Fibroblast of skin of abdomen (primary cell): ENCODE data around the gene OR10P1. TPM values are rescaled to one million over a fixed set of nuclear protein-coding genes. Genes with fewer than 3 reads are reported as not detected.
"Not testable (repeated sequence)": the region's sequence is repeated elsewhere in the genome, so short reads cannot be mapped to it uniquely, and the experiment has no call there.

Source experiments
- DNase-seq: peaks from one replicate; pipeline ENCODE4 v3.0.0-alpha.2; 2013
- polyA plus RNA-seq, 2 experiments: library from polyadenylated mRNA; unstranded; fragments of 120-200 nt; gene quantifications; one replicate each; pipeline ENCODE4 v1.2.1, GENCODE V29; 2013; ENCODE audit not compliant: insufficient read length in 2 of 2

OR10P1 gene, protein sequence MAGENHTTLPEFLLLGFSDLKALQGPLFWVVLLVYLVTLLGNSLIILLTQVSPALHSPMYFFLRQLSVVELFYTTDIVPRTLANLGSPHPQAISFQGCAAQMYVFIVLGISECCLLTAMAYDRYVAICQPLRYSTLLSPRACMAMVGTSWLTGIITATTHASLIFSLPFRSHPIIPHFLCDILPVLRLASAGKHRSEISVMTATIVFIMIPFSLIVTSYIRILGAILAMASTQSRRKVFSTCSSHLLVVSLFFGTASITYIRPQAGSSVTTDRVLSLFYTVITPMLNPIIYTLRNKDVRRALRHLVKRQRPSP
- not detected for polyA plus RNA-seq (2013, experiment 1 of 2; ENCODE audit: insufficient read length)
- not detected for polyA plus RNA-seq (2013, experiment 2 of 2; ENCODE audit: insufficient read length)

DNA sequence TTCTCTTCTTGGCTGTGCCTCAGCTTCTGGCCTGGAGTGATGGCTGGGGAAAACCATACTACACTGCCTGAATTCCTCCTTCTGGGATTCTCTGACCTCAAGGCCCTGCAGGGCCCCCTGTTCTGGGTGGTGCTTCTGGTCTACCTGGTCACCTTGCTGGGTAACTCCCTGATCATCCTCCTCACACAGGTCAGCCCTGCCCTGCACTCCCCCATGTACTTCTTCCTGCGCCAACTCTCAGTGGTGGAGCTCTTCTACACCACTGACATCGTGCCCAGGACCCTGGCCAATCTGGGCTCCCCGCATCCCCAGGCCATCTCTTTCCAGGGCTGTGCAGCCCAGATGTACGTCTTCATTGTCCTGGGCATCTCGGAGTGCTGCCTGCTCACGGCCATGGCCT, at the start of gene OR10P1:
Gene OR10P1 (plus strand): TSS at position 40 of the 400 bp plus-strand sequence. CDS start 0 bp downstream, at position 40.
- DNase-seq: no peak

DNA sequence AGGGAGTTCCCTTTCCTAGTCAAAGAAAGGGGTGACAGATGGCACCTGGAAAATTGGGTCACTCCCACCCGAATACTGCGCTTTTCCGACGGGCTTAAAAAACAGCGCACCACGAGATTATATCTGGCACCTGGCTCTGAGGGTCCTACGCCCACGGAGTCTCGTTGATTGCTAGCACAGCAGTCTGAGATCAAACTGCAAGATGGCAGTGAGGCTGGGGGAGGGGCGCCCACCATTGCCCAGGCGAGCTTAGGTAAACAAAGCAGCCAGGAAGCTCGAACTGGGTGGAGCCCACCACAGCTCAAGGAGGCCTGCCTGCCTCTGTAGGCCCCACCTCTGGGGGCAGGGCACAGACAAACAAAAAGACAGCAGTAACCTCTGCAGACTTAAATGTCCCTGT, 46.5 kb upstream of the OR10P1 start:
- DNase-seq: not testable (repeated sequence)

DNA sequence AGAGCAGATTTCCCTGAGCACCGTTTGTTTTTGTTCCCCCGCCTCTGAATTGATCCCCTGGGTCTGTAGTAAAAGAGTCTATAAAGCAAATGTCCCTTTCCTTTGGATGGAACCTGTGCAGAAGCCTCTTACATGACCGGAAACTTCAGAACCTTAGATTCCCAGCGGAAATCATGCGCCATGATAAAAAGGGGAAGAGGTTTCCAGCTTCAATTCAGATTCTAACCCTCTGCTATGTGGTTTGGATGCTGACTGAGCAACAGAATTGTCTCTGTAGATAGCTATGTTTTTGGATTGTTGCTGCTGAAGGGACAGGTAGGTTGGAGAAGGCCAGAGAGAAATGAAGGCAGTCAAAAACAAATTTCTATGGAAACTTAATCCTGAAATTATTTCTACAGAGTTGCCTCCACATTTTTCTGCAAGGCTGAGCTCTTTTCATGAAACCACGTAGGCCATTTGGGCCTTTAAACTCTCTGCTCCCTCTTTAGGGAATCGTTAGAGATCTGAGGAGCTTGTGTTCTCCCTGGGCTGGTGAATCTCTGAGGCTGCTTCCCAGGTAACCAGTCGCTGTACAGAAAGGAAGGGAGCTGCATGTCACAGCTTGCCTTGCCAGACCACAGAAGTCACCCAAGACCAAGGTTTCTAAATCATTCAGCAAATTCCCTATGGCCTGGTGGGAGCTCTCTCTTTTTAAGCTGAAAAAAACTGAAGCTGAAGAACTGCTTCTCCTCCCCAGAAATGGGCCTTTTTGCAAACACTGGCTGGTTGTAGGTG, 28.7 kb upstream of the OR10P1 start:
- no peak for DNase-seq

DNA sequence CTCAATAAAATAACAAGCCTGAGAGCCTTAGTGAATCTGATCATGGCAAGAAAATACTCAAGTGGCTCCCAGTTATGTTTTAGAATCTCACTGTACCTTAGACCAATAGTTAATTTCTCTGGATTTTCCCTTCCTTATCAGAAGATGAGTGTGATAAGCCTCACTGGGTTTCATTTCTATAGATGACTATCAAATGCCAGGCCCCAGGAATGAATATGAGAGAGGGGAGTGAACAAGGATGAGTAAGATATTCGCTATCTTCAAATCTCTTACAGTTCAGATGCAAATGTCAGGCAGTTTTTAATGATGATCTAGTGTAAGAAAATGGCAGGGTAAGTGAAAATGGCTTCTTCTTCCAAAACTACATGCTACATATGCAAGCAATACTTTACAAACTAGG, 26.1 kb upstream of the OR10P1 start:
- no peak for DNase-seq

DNA sequence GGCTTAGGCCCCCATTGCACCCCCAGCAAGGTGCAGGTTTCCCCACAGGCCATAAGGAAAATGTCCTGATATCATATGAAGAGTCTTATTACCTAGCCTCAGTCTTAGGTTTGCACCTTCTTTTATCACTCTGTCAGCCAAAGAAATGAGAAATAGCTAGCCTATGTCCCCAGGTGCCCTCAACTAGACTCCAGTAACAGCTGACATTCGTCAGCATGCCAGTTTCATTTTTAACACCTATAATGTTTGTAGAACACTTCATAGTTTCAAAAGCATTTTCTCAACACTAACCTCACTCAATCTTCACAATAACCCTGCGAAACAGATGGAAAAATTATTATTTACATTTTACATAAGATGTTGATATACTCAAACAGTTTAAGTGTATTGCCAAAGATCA, 24.0 kb upstream of the OR10P1 start:
- no peak for DNase-seq

DNA sequence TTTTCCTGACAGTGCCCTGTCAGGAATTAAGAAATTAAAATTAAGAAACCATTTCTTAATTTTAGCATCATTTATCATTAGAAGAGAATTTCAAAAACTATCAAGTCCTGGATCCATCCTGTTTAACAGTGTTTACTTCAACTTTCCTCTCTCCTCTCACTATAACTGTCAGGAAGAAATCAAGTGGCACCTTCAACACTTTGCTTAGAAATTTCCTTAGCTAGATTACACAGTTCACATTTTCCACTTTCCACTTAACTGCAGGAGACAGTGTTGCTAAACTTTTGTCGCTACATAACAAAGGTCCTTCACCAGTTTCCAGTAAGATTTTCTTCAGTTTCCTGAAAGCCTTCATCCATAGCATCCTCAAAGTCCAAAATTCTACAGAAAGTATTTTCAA, 21.9 kb upstream of the OR10P1 start:
- DNase-seq: no peak

DNA sequence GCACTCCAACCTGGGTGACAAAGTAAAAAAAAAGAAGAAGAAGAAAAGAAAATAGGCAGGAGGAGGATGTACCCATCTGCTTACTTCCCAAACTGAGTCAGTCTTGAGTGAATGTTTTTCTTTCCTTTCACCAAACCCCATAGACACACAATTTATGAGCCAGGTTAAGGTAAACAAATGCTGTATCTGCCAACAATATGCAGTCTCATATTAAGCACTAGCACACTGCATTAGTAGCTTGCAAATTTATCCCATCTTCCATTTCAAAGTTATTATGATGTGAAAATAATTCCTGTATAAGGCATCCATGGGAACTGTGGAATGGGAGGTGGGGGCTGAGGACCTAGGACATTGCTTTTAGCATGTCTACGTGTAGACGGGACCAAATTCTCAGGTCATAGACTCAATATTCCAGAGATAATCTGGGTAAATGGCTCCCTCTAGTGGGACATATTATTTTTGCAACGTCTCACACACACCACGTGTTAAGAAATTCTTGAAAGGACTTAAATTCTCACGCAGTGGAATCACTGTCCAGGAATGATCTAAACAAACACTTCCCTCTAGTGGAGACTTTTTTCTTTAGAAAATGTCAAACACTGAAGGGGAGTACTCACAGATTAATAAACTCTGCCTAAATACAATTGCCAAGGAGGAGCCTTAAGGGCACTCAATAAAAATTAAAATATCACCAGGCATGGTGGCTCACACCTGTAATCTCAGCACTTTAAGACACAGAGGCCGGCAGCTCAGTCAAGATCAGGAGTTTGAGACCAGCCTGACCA, 17.1 kb upstream of the OR10P1 start:
- DNase-seq: peak; percentile 91

DNA sequence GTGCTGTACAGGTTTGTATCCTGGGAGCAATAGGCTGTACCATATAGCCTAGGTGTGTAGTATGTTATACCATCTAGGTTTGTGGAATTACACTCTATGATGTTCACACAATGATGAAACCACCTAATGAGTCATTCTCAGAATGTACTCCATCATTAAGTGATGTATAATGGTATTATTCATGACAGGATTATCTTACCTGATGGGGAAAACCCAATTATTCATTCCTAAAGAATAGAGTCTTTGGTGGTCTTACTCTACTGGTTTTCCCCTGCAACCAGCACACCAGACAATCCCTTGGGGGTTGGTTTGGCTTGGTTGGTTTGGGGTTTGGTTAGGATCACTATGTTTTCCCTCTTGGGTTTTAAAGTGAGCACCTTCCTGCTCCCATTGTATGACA, 12.6 kb upstream of the OR10P1 start:
- no peak for DNase-seq

DNA sequence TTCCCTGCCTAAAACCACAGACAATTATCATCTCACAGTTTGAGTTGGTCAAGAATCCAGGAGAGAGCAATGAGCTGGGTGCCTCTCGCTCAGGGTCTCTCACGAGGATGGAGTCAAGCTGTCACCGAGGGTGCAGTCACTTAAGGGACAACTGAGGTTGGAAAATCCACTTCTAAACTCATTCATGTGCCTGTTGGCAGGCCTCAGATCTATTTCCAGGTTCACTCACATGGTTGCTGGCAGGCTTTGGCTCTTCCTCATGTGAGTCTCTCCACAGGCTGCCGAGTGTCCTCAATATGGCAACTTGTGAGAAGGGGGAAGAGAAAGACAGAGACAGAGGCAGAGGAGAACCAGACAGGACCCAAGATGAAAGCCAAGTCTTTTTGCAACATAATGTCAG, 10.5 kb upstream of the OR10P1 start:
- DNase-seq: no peak

DNA sequence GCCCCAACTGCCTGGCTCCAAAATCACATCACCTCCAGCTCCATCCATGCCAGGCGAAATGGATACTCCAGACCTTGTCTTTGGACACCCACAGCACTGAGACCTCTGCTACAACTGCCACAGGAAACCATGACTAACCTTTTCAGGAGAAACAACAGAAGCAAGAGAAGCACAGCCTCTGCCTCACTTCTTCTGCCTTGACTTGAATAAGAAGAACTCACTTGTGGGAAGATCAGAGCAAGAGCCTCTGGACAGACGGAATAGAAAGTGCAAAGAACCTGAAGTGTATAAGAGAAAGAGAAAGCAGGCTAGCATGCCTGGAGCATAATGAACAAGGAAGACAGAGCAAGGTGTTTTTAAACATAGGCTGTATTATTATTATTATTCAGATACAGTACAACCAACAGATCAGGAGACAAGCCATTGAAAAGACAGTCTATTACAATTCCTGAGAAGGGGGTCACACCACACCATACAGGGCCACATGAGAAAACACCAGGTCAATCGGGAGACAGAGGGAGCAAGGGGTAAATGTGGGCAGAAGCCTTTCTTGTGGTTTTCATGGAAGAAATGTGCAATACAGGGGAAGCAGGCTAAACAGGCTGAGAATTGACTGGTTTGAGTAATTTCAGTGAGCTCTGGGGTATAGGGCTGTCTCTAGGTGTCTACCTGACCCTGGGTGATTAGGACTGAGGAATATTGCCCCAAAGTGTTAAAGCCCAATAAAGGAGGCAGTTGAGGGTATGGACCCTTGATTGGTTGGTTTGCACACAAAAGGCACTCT, 7.4 kb upstream of the OR10P1 start:
- DNase-seq: no peak

DNA sequence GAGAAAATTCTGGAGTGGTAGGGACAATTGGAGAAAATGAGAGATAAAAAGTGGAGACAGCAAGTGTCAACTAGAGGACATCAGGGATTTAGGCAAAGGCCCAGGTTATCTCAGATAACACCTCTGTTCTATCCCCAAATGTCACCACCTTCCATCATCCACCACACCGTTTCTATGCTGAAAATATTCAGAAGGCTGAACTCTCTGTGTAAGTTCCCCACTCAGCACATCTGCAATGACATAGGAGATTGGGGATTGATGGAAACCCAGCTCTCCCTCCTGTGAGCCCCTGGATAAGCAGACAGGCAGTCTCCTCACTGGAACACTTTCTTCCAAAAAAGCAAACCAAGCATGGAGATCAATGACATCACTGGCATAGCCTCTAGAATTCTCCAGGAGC, 5.6 kb upstream of the OR10P1 start:
- DNase-seq: no peak

DNA sequence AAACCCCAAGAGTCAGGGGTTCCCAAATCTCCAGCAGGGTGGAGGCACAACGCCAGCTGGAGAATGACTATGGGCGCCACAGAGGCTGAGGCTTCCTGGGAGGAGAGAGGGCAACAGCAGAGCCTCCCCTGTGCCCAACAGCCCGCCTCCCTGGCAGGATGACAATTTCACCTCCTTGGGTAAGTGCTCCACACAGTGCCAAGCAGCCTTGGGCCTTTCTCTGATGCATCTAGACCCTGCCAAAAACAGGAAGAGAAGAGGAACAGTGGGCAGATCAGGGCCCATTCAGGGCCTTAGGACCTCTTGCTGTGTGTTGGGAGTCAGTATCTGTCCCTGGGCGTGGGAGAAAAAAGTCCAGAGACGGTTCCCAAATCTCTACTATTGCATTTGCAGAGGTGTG, 5.0 kb upstream of the OR10P1 start:
- no peak for DNase-seq

DNA sequence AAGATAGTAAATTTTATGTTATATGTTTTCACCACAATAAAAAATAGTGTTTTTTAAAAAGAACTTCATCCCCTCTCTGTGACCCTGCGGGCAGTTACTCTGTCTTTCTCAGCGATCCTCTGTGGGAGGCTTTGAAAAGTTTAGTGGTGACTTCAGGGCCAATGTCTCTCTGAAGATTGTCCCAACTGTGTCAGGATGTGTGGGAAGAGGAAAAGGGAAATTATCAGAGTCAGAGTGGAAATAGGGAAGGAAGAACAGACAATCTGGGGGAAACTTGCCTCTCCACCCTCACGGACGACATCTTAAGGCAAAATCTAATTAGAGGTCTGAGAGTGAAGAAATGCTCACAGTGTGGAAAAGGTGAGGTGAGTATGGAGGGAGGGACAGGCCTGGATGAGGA, 3.5 kb upstream of the OR10P1 start:
- DNase-seq: no peak

DNA sequence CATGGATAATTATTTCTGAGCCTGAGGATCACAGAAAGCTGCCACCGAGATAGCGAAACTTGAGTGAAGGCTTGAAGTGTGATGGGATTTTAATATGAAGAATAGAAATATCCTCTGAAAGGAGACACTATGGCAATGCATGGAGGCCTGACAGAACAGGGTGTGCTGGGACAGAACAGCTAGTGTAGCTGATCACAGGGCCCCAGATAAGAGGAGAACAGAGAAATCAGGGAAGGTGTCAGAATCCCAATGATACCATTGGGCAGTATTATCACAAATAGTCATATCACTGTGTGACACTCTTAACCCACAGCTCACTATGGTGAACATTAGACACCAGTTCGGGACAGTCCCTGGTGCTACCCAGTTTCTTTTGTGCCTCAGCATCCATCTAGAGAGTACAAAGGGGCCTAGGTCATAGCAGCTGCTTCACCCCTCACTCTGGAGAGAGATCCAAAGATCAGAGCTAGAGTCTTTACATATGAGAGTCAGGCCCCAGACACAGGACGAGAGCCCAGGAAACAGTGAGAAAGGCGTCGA, 506 bp upstream of the OR10P1 start:
- no peak for DNase-seq

DNA sequence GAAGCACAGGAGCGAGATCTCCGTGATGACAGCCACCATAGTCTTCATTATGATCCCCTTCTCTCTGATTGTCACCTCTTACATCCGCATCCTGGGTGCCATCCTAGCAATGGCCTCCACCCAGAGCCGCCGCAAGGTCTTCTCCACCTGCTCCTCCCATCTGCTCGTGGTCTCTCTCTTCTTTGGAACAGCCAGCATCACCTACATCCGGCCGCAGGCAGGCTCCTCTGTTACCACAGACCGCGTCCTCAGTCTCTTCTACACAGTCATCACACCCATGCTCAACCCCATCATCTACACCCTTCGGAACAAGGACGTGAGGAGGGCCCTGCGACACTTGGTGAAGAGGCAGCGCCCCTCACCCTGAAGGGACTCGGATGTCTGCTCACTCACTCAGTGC, 775 bp downstream of the OR10P1 start:
- no peak for DNase-seq

DNA sequence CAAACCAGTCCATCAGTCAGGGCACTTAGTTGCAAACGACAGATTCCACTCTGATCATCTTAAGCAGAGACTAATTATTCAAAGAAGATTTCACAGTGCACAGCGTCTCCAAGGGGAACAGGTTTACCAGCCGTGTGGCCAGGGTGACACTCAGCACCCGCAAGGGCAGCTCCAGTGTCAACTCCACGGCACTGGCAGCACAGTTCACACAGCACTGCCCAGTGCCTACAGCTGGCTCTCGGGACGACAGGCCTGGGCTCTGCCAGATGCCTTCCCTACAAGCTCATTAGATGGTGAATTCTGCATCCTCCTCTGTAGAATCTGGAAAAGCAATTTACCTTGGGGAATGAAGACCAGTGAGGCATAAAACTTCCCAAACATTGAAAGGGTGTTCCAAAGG, 4.9 kb downstream of the OR10P1 start:
- DNase-seq: no peak

DNA sequence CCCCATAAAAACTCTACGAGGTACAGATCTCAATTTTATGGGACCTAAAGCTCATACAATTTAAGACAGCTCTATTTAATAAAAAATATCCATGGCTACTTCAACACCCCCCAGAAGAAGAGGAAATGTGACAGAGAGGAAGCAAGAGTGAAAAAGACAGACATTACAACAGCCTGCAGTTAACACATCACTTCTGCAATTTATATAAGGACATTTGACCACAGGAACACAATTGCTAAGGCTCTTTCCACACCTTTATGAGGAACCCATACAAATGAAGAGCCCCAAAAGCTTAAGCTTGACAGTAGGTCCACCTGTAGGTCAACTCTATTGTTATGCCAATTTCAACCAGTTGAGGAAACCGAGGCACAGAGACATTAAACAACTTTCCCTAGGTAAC, 5.6 kb downstream of the OR10P1 start:
- no peak for DNase-seq

DNA sequence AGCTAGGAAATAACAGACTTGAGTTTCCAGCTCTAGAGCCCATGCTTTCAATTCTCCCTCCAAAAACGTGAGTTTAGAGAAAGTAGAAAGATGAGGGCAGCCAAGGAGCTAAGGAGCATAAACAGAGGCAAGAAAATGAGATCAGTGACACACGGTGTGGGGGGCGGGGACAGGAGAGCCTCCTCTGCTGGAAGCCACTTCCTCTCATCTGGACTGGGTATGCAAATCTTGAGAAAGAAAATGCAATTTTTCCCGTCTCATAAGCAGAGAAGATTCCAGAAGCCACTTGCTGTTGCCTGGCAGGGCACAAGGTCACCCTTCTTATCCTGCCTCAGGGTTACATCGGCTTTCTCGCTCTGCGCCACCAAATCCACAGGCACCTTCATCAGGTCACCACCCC, 6.0 kb downstream of the OR10P1 start:
- no peak for DNase-seq

DNA sequence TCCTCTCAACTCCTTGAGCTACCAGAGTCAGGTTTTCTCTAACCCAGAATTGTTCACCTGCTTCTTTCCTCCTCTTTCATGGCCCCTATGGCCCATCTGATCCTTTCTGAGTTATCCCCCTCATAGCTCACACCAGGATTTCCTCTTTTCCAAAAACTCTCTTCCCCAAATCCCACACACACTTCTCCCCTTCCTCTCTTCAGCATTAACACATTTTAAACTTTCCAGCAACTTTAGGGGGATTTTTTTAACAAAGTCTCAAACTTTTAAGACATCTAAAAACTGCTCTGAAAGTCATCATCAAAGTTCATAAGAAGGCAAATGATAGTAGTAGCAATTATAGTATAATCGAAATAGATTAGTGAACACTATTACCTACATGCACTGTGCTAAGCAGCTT, 7.9 kb downstream of the OR10P1 start:
- DNase-seq: no peak

DNA sequence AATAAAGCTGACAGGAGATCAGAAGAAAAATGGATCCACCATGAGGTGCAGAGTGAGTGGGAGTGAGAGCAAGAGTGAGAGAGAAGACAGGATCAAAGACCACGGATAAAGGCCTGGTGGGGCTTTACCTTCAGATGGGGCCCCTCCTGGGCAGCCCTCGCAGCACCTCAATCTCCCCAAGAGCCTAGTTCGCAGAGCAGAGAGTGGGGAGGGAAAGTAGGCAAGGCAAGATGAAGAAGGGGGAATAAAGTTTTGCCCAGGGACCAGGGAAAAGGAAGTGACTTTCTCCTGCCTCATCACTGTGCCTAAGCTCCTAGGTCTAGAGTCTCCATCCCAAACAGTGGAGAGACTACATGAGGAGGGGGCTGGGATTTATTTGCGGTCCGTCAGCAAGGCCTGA, 10.3 kb downstream of the OR10P1 start:
- DNase-seq: no peak

DNA sequence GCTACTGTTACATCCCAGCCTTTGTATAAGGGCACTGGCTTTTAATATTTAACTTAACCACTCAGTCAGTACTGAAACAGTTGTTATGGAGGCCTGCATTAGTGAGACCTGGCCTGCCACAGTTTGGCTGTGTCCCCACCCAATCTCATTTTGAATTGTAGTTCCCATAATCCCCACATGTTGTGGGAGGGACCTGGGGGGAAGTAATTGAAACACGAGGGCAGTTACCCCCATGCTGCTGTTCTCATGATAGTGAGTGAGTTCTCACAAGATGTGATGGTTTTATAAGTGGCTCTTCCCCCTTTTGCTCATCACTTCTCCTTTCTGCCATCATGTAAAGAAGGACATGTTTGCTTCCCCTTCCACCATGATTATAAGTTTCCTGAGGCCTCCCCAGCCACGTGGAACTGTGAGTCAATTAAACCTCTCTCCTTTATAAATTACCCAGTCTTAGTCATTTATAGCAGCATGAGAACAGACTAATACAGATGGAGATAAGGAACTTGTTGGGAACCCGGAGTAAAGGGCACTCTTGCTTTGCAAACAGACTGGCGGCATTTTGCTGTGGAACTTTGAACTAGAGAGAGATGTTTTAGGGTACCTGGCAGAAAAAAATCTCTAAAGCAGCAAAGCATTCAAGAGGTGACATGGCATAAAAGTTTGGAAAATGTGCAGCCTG, 14.1 kb downstream of the OR10P1 start:
- DNase-seq: not testable (repeated sequence)

DNA sequence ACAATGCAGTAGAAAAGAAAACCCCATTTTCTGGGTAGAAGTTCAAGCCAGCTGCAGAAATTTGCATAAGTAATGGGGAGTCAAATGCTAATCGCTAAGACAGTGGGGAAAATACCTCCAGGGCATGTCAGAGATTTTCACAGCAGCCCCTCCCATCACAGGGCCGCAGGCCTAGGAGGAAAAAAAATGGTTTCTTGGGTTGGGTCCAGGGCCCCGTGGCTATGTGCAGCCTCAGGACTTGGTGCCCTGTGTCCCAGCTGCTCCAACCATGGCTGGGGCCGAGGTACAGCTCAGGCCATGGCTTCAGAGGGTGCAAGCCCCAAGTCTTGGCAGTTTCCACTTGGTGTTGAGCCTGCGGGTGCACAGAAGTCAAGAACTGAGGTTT, 14.6 kb downstream of the OR10P1 start:
- no peak for DNase-seq
